SKM-1 treated with dmso at 0.1 percent for 144 hours (cell line): ENCODE measurements around the gene FOXI1.

Experiments
- DNase-seq: peaks from one replicate; lab custom pipeline; 2025; ENCODE audit not compliant: unreplicated experiment; lab: John Stamatoyannopoulos, UW

The FOXI1 gene

DNA sequence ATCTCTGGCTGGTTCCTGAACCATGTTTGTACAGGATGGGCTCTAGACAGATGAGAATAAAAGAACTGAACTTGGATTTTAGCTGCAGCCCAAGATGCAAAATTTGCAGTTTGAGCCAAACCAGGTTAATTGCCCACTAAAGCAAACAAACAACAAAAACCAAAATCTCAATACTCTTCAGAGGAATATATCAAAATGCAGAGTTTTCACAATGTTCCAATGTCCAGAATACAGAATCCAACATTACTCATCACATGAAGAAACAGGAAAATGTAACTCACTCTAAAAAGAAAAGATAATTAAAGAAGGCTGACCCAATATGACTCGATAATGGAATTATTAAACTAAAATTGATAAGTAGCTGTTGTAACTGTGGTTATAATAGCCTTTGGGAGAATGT lies 20.4 kb downstream of the FOXI1 start:
- DNase-seq, result no peak

DNA sequence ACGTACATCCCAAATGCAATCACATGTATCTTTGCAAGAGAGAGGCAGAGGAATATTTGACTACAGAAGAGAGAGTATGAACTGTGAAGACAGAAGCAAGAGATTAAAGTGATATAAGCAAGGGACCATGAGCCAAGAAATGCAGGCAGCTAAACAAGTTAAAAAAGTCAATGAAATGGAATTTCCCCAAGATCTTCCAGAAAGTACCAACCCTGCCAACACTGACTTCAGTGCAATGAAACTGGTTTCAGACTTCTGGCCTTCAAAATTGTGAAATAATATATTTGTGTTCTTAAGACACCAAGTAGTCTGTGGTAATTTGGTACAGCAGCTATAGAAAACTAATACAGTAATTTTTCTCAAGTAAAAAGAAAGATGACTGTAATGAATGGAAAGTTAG lies 20.9 kb downstream of the FOXI1 start:
- no peak for DNase-seq

DNA sequence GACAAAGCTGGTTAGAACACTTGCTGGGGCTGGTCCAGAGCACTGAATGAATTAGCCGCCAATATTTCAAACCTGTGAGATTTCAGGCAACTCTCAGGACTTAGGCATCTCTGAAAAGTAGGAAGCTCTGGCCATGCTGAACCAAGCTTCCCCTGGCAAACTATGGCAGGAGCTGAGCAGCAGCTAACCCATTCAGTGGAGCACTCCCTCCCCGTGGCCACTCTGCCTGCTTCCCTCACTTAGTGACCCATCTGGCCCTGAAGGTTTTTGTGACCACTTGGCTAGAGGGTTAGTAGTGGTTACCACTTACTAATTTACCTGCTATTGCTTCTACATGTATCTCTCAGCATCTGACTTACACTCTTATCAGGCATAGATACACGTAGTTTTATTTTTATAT lies 25.5 kb downstream of the FOXI1 start:
- DNase-seq, result no peak

DNA sequence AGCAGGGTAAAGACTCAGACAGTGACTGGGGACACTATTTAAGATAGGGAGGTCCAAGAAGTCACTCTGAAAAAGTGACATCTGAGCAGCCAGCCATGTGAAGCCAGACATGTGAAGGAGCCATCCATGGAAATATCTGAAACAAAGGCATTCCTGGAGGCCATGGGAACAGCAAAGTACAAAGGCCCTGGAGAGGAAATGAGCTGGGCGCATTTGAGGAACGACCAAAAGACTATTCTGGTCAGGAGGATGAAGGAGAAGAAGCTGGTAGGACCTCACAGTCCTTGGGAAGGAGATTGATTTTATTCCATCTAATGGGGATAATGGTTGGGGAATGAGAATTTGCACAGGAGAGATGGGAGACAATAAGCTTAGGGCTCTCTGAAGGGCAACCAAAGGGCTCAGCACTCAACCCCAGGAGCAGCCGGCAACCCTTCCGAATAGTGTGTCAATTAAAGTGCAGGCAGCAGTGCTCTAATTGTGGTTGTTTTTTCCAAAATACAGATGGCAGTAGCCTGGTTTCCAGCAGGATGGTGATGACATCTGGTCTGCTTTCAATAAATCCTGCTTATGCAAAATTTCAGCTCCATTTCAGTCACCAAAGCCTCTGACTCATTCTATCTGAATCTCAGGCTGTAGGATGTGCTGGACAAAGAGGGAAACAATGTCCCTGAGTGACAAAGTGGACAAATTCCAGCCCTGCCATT lies 26.7 kb downstream of the FOXI1 start:
- DNase-seq, result no peak

DNA sequence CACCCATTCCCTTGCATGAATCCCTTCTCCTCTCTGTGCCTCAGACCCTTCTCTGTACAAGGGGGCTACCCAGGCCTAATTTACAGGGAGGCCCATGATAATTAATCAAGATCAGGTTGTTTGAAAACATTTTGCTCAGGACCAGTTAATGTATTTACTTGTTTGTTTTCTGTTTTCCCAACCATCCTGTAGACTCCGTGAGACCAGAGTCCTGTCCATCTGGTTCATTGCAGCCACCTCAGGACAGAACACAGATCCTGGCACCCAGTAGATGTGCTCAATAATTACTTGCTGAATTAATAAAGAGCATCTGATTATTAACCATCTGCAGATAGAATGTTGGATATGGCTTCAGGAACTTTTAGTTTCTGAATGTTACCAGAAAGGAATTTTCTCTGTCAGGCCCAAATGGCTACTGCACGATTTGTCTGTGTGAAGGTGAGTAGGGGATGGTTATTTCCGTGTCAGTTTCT lies 27.3 kb downstream of the FOXI1 start:
- no peak for DNase-seq

DNA sequence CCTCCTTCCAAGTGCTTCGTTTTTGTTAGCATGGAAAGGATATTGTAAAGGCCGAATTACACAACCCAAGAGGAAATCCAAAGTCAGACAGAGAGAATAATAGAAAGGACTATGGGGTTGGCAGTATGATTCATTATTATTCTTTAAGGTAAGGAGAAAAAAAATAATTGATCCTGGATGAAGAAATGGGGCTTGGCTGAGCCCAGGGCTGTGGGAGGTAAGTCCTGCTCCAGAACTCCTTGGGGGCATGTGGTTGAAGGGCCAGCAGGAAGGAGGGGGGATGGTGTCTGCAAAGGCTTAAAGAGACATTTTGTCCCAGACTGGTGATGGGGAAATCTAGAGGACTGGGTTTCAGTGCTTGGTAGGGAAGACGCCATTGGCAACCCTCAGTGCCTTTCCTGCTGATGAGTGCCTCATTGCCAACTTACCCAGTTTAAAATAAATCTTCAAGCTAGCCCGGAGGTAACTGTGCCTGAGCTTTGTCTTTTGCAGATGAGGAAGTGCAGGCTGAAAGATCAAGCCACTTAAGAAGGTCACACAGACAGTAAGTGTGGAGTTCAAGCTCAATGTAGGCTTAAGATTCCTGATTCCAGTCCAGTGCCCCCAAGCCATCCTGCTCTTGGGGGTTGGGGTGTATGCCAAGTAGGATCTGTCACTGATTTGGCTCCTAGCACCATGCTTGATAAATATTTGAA lies 30.2 kb downstream of the FOXI1 start:
- DNase-seq, result peak; percentile 13

DNA sequence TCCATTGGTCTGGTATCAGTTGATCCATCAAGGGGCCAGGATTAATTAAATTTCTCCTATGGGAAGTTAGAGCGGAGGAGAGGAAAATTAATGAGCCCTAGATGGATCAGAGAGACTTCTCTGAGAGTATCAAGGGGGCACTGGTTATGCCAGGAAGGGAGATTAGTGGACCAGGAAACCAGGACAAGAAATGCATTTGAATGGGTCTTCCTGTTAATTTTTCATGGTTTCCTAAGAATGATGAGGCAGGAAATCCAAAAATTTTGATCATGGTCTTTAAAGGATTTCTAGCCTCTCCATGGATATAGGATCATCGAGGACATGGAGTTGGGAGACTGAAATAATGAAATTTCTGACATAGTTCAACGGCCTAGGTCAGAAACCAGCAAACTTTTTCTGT lies 30.8 kb downstream of the FOXI1 start:
- no peak for DNase-seq

DNA sequence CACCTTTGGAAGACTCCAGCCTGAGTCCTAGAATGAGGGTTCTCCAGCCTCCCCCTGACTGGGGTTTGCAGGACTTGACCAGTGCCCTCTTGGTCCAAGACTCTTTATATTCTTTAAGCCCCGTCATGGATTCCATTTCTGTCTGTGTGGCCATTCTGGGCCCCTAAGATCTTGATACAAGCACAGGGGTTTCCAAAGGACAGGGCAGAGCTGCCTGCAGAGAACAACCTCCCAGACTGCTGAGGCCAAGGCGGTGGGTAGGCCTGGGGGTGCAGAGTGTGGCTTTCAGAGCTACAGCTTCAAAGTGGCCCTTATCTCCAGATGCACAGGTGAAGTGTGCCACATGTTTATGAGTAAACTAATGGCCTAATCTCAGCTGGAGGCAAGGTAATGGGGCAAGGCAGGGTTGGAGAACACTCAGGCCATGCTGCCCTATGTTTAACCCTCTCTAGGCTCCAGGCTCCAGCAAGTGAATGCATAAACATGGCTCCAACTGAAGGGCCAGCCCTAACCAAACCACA lies 32.1 kb downstream of the FOXI1 start:
- DNase-seq, result no peak

DNA sequence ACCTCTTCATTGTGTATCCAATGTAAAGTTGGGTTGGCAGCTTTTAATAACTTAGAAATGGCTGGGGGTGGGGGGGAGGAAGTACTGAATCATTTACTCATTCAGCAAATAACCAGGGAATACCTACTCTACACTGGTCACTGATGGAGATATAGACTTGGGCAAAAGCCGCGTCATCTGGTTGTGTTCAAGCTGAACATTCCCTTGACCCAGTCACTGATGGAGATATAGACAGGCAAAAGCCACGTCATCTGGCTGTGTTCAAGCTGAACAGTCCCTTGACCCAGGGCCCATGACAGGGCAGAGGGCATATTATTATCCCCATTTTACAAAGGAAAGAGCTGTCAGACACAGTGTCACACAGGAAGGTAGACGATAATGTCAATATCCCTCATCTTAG lies 32.6 kb downstream of the FOXI1 start:
- DNase-seq, result no peak

DNA sequence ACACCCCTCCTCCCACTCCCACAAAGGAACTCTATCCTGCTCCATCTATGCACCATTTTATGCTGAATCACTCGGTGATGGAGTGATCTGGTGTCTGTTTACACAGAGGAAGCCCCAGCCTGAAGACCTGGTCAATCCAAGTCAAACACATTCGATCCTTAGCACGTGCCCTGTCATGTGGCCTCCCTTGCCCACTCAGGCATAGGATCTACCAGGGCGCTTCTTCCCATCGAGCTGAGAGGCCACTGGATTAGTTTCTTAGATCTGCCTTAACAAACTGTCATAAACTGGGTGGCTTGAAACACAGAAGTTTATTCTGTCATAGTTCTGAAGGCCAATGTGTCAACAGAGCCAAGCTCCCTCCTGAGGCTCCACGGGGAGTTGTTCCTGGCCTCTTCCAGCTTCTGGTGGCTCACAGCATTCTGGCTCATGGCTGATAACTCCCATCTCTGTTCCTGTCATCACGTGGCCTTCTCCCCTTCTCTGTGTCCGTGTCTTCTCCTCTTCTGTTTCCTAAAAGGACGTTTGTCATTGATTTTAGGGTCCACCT lies 34.2 kb downstream of the FOXI1 start:
- no peak for DNase-seq

DNA sequence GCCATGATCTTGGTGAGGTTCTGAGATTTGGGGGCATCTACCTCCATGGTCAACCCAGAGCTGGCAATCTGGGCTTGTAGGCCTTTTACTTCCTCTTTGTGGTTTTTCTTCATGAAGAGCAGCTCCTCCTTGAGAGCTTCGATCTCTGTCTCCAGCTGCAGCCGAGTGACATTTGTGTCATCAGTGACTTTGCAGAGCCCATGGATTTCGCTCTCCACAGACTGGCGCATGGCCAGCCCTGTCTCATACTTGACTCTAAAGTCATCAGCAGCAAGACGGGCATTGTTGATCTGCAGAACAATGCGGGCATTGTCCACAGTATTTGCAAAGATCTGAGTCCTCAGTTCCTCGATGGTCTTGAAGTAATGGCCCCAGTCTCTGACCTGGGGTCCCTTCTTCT lies 35.5 kb downstream of the FOXI1 start:
- DNase-seq, result peak; percentile 47

DNA sequence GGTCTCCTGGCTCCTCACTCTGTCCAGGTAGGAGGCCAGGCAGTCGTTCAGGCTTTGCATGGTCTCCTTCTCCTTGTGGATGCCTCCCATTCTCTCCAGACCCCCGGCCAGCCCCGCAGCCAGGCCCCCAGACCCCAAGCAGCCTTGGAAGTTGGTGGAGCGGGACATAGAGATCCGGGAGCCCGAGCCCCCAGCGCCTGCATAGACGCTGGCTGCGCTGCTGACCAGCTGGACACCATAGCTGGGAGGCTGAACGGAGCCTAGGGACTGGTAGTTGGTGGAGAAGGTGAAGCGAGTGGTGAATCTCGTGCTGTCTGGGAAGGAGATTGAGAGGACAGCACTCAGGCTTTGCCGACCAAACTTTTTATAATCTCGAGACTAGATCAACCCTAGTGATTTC lies 35.9 kb downstream of the FOXI1 start:
- DNase-seq, result no peak

DNA sequence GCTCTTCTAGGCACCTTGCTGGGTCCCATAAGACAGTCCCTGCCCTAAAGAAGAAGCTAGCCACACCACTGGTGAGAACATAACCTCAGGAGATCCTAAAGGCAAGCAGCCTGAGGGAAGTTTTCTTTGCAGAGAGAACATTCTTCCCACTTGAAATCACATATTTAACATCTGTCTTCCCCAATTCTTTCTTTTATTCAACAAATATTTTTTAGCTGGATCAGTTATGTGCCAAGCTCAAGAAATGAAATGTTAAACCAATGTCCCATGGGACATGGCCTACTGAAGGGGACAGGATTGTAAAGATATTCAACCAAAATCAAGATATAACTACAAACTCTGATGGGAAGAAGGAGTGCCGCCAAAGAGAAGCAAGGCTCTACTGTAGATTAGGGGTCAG lies 36.5 kb downstream of the FOXI1 start:
- no peak for DNase-seq

DNA sequence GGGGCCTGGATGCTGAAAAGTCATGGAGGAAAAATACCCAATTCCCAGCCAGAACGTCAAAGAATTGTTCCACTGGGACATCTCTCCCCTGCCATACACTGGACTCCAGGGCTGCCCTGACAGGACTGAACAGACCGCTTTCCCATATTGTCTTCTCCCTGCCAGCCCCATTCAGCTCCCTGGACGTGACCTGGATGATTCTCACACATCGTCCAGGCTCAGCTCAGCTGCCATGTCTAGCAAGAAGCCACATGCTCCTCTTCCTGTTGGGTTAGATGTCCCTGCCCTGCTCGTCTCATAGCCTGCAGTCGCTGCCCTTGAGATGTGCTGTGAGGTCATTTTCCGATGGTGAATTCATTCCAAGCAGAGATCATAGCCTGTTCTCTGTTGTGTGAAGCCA lies 37.4 kb downstream of the FOXI1 start:
- no peak for DNase-seq

DNA sequence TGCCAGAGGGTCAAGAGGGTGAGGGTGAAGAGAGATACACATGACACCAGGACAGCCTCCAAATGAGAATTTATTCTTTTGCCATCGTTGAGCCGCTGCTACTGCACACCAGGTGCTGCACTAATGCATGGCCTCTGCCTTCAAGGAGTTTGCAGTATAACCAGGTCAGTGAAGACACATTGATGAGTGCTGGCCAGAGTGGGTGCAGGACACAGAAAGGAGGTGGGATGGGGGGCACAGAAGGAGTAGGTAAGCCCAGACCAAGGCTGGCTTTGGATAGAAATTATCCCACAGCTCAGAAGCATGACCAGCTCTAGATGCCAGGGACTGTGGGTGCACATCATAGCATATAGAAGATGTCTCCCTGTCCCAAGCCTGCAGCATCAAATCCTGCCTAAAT lies 38.0 kb downstream of the FOXI1 start:
- no peak for DNase-seq

DNA sequence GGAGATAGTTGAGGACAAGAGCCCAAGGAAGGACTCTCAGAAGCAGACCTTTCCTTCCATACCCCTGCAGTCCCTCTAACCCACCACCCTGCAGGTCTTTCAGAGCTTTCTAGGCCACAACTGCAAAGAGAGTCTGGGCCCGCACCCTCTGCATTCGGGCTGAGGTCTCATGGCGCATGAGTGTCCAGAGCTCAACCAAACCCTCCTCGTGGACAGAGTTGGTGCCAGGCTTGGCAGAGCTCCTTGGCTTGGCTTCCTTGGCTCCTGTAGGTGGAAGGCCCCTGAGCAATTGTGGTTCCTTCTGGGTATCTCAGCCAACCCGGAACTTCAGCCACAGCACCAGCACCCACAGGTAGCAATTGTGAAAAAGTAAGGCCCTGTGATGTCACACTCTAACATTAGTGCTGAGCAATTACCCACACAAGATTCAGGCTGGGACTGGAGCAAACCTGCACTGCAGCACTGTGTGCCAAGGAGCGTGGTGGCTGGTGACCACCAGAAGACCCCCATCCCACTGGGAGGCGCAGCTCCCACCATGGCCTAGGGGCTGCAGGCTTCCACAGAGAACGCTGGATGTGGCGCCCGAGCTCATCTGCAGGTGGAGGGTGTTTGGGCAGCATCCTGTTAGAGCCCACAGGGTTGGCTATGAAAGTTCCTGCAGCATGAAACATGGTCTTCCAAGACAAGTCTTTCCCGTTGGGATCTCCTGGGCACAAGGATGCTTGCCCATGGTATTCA lies 38.8 kb downstream of the FOXI1 start:
- no peak for DNase-seq

DNA sequence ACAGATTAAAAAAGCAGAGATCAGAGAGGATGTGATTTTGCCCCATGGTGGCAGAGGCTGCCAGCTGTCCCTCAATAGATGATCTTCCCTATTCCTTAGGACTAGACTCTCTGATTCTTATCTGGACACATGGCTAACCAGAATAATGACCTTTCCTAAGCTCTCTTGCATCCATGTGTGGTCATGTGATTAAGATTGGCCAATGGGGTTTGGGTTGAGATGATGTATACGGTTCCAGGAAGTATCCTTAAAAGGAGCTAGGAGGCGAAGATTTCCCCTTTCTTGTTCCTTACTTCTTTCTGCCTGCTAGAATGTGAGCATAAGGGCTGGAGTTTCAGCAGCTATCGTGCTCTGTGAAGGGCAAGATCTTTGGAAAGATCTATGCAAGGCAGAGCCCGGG lies 39.8 kb downstream of the FOXI1 start:
- DNase-seq, result peak; percentile 56

DNA sequence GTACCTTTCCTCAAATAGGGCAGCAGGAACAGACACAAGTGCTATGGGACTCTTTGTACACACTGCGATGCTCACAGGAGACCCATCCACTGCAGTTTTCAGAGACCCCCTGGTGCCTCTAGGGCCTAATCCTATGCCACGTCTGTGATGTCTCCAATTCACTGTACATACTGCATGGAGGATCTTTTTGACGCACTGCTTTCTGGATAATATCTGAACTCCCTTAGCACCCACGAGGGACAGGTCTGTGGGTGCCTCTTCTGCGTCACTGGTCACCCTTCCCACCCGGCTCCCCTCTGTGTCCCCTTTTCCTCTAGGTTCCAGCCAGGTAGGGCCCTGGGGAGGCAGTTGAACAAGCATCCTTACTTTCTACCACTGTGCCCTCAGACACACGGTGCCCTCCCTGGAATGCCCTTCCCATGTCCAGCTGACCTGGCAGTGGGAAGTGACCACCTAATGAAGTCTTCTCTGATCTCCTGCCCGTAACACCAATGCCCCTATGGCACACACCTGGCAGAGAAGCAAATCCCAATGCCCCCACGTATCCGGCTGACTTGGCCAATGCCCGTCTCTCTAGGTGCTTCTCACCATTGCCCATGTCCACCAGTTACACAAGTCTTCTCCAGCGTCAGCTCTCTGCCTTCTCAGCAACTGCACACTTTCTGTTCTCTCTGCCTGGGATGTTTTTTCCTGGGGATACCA lies 41.5 kb downstream of the FOXI1 start:
- no peak for DNase-seq

DNA sequence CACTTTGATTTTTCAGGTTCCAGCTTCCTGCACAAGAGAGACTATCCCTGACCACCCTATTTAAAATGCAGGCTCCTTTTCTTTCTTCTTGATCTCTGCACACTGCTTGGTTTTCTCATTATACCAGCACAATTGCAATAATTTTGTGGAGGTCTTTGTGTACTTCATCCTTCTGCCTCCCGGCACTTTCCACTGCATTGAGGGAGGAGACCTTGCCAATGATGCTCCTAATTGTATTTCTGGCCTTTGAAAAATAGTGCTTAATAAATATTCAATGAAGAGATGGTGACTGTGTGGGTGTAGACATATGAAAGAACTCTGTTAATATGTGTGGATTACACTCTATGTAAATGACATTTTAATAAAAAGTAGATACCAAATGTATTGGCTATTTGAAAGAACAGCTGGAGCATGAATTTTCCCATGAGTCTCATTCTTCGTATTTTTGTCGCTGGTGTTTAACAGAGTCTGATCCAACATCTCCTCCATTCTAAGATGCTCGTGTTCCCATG lies 42.1 kb downstream of the FOXI1 start:
- no peak for DNase-seq

DNA sequence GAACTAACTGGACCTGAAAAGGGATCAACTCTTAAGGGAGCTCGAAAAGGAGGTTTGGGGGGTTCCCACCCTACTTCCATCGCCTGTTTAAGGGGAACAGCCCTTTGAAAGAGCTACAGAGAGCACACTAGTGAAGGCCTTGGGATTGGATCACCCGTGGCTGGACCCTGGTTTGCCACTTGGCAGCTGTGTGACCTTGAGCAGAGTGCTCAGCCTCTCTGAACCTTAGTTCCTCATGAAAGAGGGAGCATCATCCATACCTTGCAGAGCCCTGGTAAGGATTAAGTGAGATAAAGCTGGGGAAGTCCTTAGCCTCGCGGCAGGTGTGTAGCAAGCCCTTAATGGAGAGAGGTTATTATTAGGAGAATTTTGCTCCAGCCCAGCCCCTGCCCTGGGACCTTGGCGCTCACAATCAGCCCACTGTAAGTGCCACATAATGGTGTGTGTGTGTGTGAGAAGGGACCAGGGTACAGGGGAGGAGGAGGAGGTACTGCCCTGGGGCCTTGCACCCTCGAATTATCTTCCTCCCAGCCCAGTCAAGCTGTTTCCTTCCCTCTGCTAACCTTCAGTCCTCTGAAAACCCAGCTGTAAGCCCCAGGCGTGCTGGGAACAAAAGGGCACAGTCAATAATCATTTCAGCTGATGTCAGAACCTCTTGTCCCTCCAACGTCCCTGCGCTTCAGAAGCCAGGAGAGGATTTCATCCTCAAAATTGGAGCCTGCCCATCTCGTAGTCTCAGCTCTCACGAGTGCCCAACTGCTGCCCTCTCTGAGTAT lies 42.9 kb downstream of the FOXI1 start:
- no peak for DNase-seq
